Kidney epithelial cell (primary cell): Measurements from ENCODE around the gene RHCG. TPM values are rescaled to one million over a fixed set of nuclear protein-coding genes. Genes with fewer than 3 reads are reported as not detected.

Source experiments
- DNase-seq: peaks from one replicate; pipeline ENCODE4 v3.0.0-alpha.2; 2010; ENCODE audit warnings: low read depth
- H3K27me3 ChIP-seq: 2 replicates; pipeline ENCODE4 v1.6.0; 2011; ENCODE audit warnings: low read length; ENCODE audit not compliant: control insufficient read depth, insufficient read depth
- H3K36me3 ChIP-seq: 2 replicates; pipeline ENCODE4 v1.5.1; 2011; ENCODE audit warnings: low read length; ENCODE audit not compliant: control insufficient read depth, insufficient read depth
- H3K4me3 ChIP-seq: 2 replicates; pipeline ENCODE4 v1.5.1; 2011; ENCODE audit warnings: low read depth, mild to moderate bottlenecking, control low read depth, low read length
- CTCF ChIP-seq: IDR thresholded peaks from 2 replicates; pipeline ENCODE4 v1.5.1; 2011; ENCODE audit warnings: mild to moderate bottlenecking, moderate library complexity, low read length, control low read depth, inconsistent platforms; ENCODE audit not compliant: insufficient read depth, poor library complexity, severe bottlenecking
- total RNA-seq: library from RNA; depleted of rRNA; stranded (reverse); fragments of >200 nt; gene quantifications from 2 replicates; pipeline ENCODE4 v1.2.3, GENCODE V29; 2015

Gene RHCG
- total RNA-seq, 1 donor from 2014 or later = 0.04 TPM

DNA sequence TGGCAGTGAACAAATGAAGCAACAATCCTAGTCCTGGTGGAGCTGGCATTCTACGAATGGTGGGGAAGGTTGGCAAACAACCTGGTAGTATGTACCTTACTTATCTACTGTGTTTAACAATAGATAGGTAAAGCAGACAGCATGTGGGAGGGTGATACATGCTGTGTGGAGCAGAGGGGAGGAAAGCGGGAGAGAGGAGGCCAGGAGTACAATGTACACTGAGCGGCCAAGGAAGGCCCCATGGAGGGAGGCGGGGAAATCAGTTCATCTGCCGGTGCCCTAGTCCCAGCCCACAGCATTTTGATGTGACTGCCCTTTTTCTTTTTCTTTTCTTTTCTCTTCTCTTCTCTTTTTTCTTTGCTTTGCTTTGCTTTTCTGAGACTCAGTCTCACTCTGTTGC, 5.3 kb upstream of the RHCG start:
- TF ChIP-seq CTCF = no peak
- Histone ChIP-seq H3K36me3 (no peaks in the 10 kb centered on the region), H3K27me3 (peaks cover 6% of the 10 kb centered on the region), H3K4me3 (no peak overlapping the region)
- DNase-seq = no peak

- no peak for TF ChIP-seq CTCF
- Histone ChIP-seq H3K4me3 (no peak overlapping the region), H3K36me3 (no peaks in the 10 kb centered on the region), H3K27me3 (peaks cover 16% of the 10 kb centered on the region)
- no peak for DNase-seq
These were observed 4.3 kb upstream of the RHCG start for GRCh38 chr15:89500397-89501270.

DNA sequence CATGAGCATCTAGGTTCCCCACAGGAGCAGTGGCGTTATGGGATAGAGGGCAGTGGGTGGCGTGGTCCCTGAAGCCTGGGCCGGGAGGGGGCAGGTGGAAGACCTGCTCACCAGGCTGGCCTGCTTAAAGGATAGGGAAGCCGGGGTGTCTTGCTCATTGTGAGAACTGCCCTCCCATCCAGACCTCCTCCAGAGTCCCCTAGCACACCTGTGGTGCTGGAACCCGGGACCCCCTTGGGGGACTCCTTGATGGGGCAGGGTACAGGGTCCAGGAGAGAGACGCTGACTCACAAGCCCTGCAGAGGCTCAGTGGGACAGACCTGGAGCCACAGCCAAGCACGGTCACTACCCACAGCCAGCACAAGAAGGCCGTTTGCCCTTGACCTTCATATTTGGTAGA, 2.8 kb upstream of the RHCG start:
- no peaks in the 10 kb centered on the region for H3K36me3 ChIP-seq
- TF ChIP-seq CTCF = no peak
- DNase-seq = no peak
- peaks cover 30% of the 10 kb centered on the region for H3K27me3 ChIP-seq
- no peak overlapping the region for H3K4me3 ChIP-seq

GRCh38 chr15:89498574-89498906, 2.2 kb upstream of the RHCG start:
- DNase-seq = no peak
- Histone ChIP-seq H3K4me3 (no peak overlapping the region), H3K27me3 (peaks cover 33% of the 10 kb centered on the region), H3K36me3 (no peaks in the 10 kb centered on the region)
- no peak for TF ChIP-seq CTCF

DNA sequence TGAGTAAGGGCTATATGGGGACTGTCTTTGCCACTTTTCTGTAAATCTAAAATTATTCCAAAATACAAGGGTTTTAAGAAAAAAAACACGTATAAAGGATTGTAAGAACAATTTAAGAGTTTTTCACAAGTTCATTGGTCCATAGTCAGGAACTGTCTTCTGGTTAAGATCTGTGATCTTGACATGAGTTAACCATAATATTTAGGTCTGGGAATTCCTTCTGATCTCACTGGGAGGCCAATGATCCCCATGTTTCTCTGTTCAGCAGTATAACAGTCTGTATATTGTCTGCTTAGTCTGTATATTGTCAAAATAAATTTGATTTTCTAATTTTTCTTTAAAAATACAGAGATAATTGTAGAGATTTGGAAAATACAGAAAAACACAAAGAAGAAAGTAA, 848 bp upstream of the RHCG start:
- H3K4me3 ChIP-seq = no peak overlapping the region
- DNase-seq = no peak
- TF ChIP-seq CTCF = no peak
- no peaks in the 10 kb centered on the region for H3K36me3 ChIP-seq
- H3K27me3 ChIP-seq = peaks cover 37% of the 10 kb centered on the region

DNA sequence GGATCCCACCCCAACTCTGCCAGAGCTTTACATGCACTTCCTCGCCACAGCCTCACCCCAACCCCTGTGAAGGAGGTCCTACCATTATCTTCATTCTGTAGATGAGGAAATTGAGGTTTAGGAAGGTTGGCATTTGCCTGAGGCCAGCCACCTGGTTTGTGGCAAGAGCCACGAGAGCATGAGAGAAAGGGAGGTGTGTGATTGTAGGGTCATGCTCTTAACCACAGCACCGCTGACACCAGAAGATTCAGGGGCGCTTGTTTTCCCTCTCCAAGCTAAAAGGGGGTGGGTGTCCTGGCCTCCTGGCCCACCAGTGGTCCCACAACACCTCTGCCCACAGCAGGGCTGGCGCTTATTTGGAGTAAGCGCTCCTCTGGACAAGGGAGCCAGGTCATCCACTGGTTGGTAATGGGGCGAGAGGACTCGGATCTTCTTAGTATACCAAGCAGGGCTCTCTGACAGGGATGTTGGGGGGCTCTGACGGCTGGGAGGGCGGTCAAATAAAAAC, 691 bp downstream of the RHCG start:
- no peak for DNase-seq
- H3K36me3 ChIP-seq = no peaks in the 10 kb centered on the region
- TF ChIP-seq CTCF = no peak
- H3K4me3 ChIP-seq = no peak overlapping the region
- peaks cover 41% of the 10 kb centered on the region for H3K27me3 ChIP-seq
